Measurements from ENCODE around the gene CHMP6. TPM values are rescaled to one million over a fixed set of nuclear protein-coding genes. Genes with fewer than 3 reads are reported as not detected.

The CHMP6 gene
- total RNA-seq, 1 experiment from 2014 or later = 23.5 TPM

DNA sequence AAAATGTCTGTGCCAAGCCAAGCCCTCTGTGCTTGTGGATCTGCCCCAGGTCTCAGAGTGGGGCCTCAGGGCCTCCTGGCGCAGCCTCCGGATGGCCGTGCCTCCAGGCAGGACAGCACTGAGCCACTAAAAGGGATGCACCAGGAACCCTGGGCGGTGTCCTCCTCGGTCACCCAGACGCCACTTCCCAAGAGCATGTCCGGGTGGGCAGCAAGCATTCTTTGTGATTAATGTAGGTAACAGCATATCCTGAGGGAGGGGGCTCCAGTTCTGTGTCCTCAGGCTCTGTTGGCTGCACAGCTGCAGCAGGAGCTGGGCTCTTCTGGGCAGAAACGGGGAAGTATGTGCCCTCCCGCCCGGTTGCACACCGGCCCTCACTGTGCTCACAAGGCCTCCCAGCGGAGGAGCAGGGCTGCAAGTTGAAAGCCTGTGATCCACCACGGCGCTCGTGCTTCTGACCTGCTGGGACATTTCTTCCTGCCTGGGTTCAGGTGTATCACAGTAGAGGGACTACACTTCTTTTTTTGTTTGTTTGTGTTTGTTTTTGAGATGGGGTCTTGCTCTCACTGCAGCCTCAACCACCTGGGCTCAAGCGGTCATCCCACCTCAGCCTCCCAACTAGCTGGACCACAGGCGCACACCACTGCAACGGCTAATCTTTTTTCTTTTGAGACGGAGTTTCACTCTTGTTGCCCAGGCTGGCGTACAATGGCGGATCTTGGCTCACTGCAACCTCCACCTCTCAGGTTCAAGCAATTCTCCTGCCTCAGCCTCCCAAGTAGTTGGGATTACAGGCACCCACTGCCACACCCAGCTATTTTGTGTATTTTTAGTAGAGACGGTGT is 37.9 kb upstream of the CHMP6 start:
- no peak for DNase-seq (ENCODE audit: low read depth, low spot score)
- in situ Hi-C loops (cut with HindIII; ENCODE audit: low pct_unique_long_range_greater_than_20kb, low sequenced_read_pairs) = no loop called here

DNA sequence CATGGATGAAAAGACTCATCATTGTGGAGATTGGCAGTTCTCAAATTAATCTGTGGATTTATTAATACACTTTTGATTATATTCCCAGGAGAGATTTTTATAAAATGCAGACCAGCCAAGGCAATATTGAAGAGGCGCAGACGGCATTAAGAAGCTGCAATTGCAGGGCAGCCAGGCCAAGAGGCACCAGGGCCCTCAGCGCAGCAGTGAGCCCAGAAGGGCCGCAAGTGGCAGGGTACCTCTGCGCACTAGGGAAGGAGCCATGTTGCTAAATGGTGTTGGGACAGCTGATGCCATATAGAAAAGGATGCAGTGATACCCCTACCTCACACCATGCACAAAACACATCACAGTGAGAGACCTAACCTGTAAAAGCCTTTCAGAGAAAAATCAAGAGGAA is 36.6 kb upstream of the CHMP6 start:
- in situ Hi-C loops (cut with HindIII; ENCODE audit: low pct_unique_long_range_greater_than_20kb, low sequenced_read_pairs) = no loop called here
- no peak for DNase-seq (ENCODE audit: low read depth, low spot score)

GRCh38 chr17:80955671-80956280 is 35.9 kb upstream of the CHMP6 start:
- in situ Hi-C loops (cut with HindIII; ENCODE audit: low pct_unique_long_range_greater_than_20kb, low sequenced_read_pairs) = no loop called here
- no peak for DNase-seq (ENCODE audit: low read depth, low spot score)

DNA sequence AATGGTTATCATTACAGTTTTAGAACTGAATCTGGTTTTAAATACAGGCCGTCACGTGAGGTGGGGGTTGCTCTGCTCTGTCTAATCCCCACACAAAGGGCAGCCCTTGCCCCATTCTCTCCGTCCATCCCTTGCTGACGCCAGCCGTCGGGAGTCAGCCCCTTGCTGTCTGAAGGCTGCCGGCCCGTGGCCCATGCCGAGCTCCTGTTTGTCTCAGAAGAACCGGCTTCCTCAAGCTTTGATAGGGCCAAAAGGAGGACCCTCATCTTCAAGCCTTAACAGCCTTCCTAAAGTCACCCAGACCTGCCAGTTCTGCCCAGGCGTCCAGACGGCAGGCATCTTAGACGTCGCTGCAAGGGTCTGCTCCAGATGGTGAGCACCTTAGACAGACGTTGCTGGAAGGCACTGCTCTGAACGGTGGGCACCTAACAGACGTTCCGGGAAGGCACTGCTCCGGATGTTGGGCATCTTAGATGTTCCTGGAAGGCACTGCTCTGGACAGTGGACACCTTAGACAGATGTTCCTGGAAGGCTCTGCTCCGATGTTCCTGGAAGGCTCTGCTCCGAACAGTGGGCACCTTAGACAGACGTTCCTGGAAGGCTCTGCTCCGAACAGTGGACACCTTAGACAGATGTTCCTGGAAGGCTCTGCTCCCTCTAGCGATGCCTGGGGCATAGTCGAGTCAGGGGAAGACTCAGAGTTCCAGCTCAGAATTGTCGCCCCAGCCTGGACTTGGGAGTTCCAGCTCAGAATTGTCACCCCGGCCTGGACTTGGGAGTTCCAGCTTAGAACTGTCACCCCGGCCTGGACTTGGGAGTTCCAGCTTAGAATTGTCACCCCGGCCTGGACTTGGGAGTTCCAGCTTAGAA is 35.1 kb upstream of the CHMP6 start:
- in situ Hi-C loops (cut with HindIII; ENCODE audit: low pct_unique_long_range_greater_than_20kb, low sequenced_read_pairs) = no loop called here
- DNase-seq (ENCODE audit: low read depth, low spot score) = no peak

DNA sequence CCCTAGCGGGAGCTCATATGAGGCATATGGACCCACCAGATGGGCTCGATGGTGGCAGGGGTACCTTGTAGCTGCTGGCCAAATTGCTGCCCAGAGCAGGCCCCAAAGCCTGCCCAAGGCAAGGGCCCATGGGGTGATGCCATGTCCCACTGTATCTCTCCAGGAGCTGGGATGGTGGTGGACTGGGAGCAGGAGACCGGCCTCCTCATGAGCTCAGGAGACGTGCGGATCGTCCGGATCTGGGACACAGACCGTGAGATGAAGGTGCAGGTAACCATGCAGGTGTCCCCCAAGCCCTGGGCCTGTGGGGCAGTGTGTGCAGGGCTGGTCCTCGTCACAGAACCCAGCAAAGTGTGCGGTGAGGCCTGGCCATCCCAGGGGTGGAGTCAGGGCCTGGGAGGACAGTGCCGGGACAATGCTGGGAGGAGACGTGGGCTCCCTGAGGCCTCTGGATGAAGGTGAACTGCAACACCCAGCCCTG is 34.1 kb upstream of the CHMP6 start:
- in situ Hi-C loops (cut with HindIII; ENCODE audit: low pct_unique_long_range_greater_than_20kb, low sequenced_read_pairs) = no loop called here
- no peak for DNase-seq (ENCODE audit: low read depth, low spot score)

DNA sequence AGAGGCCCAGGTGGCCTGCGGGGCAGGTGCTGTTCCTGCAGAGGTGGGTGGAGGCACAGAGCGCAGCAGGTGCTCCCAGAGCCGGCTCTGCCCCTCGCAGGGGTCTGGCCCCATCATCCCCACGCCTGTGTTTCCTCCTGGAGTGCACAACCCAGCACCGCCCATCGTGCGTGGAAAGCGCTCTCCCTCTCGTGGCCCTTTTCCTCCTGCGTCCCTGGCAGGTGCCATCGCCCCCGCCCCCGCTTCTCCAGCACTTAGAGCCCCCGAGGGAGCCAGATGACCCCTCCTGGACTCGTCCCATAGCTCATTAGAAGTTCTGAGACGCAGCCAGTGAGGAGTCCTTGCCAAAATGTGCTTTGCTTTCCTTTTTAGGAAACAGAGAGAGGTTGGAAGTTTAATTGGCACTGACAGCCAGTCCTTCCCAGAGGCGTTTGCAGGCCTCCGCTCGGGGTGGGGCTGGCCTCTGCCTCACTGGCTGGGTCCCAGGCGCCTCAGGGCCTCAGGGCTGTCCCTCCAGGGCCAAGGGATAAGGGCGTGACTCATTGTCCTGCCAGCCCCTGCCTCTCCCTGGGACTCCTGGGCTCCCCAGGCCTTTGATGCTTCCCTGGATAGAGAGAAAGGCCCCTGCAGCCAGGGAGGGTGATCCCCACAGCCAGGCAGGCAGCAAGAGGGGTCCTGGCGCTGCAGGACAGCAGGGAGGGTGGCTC is 32.2 kb upstream of the CHMP6 start:
- no peak for DNase-seq (ENCODE audit: low read depth, low spot score)
- in situ Hi-C loops (cut with HindIII; ENCODE audit: low pct_unique_long_range_greater_than_20kb, low sequenced_read_pairs) = no loop called here

GRCh38 chr17:80960037-80960796 is 31.4 kb upstream of the CHMP6 start:
- DNase-seq (ENCODE audit: low read depth, low spot score) = no peak
- in situ Hi-C loops (cut with HindIII; ENCODE audit: low pct_unique_long_range_greater_than_20kb, low sequenced_read_pairs) = no loop called here

DNA sequence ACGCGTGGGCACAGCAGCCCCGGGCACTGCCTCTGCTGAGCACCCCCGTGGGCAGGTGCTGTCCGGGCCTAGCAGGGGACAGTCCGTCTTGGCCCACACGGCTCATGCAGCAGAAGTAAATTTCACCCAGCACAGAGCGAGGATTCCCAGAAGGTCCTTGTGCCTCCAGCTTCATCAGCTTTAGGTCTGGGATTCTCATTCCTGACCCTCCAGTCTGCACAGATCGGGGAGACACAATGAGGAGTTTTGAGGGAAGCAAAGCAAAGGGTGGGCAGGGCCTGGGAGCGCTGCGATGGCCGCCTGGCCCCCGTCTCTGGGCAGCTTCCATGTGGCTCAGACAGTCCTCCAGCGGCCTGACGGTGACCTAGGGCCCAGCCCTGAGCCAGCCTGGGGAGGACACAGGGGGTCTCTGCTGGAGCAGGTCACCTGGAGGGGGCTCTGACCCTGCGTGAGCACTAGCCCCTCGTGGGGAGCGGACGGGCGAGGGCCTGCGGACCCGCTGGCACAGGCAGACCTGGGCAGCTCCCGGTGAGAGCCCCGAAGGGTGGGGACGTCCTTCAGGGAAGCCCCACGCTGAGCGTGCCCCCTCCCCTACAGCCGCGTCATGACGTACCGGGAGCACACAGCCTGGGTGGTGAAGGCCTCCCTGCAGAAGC is 30.7 kb upstream of the CHMP6 start:
- no peak for DNase-seq (ENCODE audit: low read depth, low spot score)
- in situ Hi-C loops (cut with HindIII; ENCODE audit: low pct_unique_long_range_greater_than_20kb, low sequenced_read_pairs) = no loop called here

DNA sequence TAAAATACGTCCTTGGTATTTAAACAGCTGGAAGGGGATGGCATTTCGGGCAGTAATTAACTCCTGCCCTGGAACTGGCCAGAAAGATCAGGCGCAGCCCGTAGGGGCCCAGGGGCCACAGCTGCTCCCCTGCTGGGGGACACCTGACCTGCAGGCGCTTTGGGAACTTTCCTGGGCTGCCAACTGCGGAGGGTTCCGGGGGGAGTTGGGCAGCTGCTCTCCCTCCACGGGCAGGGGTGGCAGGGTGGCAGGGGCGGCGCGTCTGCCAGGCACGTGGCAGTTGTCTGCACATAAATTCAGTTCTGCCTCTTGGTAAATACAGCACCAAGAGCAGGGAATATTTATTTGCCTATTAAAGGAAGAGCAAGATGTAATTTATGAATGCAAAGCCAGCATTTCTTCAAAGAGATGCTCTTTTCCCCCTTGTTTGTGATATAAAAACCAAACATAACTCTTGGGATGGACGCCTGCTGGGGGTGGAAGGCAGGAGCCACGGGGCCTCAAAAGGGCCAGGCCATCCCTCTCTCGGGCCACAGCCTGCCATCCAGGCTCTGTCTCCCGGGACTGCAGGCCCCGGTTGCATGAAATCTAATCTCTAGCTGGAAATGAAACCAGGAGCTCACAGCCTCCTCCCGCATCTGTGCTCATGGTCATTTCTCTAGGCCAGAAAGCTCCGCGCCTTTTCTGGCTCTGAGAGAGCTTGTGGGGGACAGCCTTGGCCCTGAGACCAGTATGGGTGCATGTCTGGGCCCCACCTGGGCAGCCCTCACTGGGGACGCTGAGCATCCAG is 29.9 kb upstream of the CHMP6 start:
- in situ Hi-C loops (cut with HindIII; ENCODE audit: low pct_unique_long_range_greater_than_20kb, low sequenced_read_pairs) = no loop called here
- DNase-seq (ENCODE audit: low read depth, low spot score) = no peak

- DNase-seq (ENCODE audit: low read depth, low spot score) = no peak
- in situ Hi-C loops (cut with HindIII; ENCODE audit: low pct_unique_long_range_greater_than_20kb, low sequenced_read_pairs) = no loop called here
Observed at GRCh38 chr17:80962356-80963329, 29.0 kb upstream of the CHMP6 start.

DNA sequence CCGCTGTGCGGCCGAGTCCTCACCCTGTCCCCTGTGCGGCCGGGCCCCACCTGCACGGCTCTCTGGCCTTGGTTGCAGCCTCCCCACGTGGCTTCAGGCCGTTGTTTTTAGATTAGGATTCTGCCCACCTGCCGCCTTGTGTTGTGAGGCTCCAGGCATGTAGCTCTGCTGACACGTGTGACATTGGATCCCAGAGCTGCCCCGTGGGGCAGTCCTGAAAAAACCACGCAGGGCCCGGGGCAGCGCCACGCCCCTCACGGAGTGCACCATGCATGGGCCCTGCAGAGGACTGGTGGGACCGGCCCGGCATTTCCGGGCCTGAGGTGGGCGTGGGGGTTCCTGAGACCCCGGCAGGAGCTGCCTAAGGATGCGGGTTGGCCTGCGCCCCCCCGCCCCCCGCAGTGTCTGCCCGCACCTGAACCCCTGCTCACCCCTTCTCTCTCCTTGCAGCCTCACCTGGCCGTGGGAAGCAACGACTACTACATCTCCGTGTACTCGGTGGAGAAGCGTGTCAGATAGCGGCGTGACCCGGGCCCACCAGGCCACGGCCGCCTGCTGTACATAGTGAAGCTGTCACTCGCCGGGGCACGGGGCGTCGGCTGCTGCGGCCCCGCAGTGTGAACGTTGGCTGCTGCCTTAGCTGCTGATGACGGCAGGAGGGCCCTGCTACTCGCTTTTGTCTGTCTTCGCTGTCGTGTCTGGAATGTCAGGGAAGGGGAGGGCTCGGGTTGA is 27.7 kb upstream of the CHMP6 start:
- in situ Hi-C loops (cut with HindIII; ENCODE audit: low pct_unique_long_range_greater_than_20kb, low sequenced_read_pairs) = no loop called here
- DNase-seq (ENCODE audit: low read depth, low spot score) = no peak

DNA sequence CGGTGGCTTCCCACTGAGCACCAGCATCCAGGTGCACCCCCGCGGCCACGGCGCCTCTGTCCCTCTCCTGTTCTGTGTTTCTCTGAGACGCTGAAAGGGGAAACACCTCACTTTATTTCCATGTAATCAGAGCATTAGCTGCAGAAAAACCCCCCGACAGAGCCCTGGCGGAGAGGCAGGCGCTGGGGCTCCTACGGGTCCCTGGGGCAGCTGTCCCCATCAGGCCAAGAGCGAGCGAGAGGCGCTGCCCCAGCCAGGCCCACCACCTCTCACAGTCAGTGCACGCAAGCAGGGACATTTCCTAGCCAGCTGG is 27.1 kb upstream of the CHMP6 start:
- no peak for DNase-seq (ENCODE audit: low read depth, low spot score)
- in situ Hi-C loops (cut with HindIII; ENCODE audit: low pct_unique_long_range_greater_than_20kb, low sequenced_read_pairs) = no loop called here

DNA sequence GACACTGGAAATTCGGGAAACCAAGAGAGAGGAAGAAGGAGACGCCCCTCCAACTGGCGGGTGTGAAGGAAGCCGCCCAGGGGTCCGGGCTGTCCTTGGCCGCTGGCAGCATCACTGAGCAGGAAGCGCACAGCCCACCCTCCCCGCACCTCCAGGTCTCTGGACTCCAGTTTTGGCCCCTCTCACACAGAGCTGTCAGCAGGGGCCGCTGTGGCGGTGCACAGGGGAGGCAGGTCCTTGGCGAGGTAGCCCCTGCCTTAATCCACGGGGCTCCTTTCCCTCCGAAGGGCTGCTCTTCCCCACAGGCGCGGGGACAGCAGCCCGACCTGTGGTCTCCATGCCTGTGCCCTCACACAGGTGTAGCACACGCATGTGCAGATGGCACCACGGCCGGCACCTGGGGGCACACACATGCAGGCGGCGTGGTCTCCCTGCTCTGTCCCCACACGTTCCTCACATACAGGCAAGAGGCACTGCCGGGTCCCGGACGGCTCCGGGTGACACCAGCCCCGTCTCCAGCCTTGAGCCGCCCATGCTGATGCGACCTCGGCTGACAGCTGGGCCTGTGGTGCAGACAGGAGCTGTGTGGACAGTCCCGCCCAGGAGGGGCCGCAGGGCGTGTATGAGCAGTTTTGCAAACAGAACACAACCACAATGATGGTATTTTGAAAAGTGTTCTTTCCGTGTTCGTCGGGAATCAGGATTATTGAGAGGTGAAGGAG is 26.6 kb upstream of the CHMP6 start:
- no peak for DNase-seq (ENCODE audit: low read depth, low spot score)
- in situ Hi-C loops (cut with HindIII; ENCODE audit: low pct_unique_long_range_greater_than_20kb, low sequenced_read_pairs) = no loop called here

- no peak for DNase-seq (ENCODE audit: low read depth, low spot score)
- in situ Hi-C loops (cut with HindIII; ENCODE audit: low pct_unique_long_range_greater_than_20kb, low sequenced_read_pairs) = no loop called here
Observed at GRCh38 chr17:80965606-80966005, 26.0 kb upstream of the CHMP6 start.

Data from SK-MEL-5 (cell line).